GM10248 (cell line): ENCODE results near the gene TCF7L2.

ENCODE experiments used
- CTCF ChIA-PET: fragments of 300-600 bp; sonication (Branson Sonifier 250); formaldehyde crosslinking; extraction: SDS; loops from one replicate; lab custom pipeline; 2021; ENCODE audit warnings: antibody characterized with exemption; lab: Yijun Ruan, JAX
- POLR2A ChIA-PET: fragments of 350-650 bp; sonication (Branson Sonifier 250); formaldehyde crosslinking; extraction: SDS; loops from one replicate; lab custom pipeline; 2020; ENCODE audit warnings: antibody characterized with exemption; lab: Yijun Ruan, JAX
- DNase-seq: peaks from one replicate; pipeline ENCODE4 v3.0.0; 2012; ENCODE audit errors: extremely low spot score
- TF ChIP-seq, protein P1 (sequence below): IDR thresholded peaks from 2 replicates; pipeline ENCODE4 v1.5.1; 2012; ENCODE audit warnings: mild to moderate bottlenecking, low read depth; ENCODE audit errors: extremely low read depth, missing control alignments, control extremely low read depth

Gene TCF7L2

DNA sequence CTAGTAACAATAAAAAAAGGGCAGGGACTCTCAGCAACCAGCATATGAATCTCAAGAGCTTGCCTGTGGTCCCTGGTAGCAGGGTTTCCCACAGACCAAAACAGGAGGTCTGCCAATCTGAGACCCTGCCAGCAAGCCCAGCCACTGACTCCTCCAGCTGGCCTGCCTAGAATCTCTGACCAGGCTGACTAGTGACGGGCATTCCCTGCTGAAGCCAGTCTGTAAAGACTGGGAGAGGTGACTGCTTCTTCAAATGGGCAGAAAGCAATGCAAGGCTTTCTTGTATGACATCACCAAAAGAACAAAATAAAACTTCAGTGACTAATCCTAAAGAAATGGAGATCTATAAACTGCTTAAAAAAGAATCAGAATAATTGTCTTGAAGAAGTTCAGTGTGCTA is 249.4 kb downstream of the TCF7L2 start:
- no peak for DNase-seq
- ChIA-PET CTCF (no interaction called here), POLR2A (no interaction called here)
- TF ChIP-seq, protein P1, sequence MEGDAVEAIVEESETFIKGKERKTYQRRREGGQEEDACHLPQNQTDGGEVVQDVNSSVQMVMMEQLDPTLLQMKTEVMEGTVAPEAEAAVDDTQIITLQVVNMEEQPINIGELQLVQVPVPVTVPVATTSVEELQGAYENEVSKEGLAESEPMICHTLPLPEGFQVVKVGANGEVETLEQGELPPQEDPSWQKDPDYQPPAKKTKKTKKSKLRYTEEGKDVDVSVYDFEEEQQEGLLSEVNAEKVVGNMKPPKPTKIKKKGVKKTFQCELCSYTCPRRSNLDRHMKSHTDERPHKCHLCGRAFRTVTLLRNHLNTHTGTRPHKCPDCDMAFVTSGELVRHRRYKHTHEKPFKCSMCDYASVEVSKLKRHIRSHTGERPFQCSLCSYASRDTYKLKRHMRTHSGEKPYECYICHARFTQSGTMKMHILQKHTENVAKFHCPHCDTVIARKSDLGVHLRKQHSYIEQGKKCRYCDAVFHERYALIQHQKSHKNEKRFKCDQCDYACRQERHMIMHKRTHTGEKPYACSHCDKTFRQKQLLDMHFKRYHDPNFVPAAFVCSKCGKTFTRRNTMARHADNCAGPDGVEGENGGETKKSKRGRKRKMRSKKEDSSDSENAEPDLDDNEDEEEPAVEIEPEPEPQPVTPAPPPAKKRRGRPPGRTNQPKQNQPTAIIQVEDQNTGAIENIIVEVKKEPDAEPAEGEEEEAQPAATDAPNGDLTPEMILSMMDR = no peak

DNA sequence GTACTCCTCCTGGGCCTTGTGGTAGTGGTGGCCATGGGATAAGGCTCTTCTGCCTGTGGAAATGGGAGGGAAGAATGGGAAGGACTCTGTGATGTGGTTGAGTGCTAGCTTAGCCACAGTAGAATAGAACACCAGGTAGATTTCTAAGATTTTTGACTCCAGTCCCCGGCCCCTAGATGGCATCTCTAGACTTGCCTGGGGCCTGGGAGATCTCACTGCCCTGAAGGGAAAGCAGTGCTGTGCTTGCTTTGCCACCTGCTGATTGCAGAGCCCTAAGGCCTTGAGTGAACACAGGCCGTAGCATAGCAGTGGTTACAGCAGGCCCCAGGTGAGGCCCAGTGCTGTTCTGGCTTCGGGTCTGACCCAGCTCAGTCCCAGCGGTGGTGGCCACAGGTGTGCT is 252.0 kb downstream of the TCF7L2 start:
- POLR2A ChIA-PET = no interaction called here
- TF ChIP-seq, protein P1 = no peak
- no peak for DNase-seq

DNA sequence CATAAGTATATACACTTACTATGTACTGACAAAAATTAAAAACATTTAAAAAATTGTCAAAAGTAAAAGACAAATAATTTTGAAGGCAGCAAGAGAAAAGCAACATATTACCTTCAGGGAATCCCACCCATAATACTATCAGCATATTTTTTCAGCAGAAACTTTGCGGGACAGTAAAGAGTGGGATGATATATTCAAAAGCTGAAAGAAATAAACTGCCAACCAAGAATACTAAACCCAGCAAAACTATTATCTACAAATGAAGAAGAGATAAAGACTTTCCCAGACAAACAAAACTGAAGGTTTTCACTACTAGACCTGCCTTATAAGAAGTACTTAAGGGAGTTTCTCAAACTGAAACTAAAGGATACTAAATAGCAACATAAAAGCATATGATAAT is 257.9 kb downstream of the TCF7L2 start:
- POLR2A ChIA-PET = no interaction called here
- TF ChIP-seq, protein P1 = no peak
- CTCF ChIA-PET = no interaction called here
- DNase-seq = no peak

More for the DNA sequence above, 252.0 kb downstream of the TCF7L2 start:
- CTCF ChIA-PET = interaction anchor here (1.5 kb wide), 1 partner anchor 28 kb away, joined by 3 read pairs; no protein-coding TSS in a partner anchor

DNA sequence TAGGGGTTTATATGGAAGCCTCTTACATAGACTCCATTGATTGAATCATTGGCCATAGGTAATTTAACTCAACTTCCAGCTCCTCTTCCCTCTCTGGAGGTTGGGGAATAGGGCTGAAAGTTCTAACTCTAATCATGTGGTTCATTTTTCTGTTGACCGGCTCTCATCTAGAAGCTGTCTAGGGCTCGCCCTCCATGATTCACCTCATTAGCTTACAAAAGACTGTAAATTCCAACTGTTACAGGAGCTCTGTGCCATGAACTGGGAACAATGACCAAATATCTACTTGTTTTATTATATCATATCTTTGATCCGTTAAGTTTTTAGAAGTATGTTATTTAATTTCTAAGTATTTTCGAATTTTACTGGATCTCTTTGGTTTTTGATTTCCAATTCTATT is 263.0 kb downstream of the TCF7L2 start:
- ChIA-PET POLR2A (no interaction called here), CTCF (no interaction called here)
- TF ChIP-seq, protein P1 = no peak
- DNase-seq = no peak

DNA sequence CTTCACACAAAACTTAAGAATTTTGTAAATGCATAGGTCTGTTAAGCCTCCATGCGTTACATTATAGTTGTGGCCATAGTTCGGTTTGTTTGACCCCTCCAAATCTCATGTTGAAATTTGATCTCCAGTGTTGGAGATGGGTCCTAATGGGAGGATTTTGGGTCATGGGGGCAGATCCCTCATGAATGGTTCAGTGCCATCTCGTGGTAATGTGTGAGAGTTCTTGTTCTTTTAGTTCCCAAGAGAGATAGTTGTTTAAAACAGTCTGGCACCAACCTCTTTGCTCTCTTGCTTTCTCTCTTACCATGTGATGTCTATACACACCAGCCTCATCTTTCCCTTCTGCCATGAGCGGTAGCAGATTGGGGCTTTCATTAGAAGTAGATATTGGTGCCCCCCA is 264.3 kb downstream of the TCF7L2 start:
- CTCF ChIA-PET = no interaction called here
- POLR2A ChIA-PET = no interaction called here
- TF ChIP-seq, protein P1 = no peak

DNA sequence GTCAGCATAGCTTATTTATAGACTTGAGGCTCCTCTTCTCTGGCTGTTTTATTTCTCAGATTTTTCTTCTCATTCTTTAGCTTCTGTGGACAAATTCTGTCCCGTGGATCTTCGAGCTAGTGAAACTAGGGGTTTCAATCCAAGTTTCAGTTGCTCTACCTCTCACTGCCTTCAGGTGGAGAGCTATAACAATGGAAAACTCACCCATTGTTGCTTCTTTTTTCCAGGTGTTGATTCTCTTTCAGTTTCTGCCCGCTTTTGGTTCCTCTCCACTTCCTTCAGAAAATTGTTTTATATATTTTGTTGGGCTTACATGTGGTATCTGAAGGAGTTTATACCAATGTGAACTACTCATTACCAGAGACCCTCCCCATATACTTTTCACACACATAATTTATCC is 266.1 kb downstream of the TCF7L2 start:
- CTCF ChIA-PET = interaction anchor here (0.6 to 1.2 kb wide), 3 partner anchors 10 to 169 kb away, joined by 3 to 4 read pairs (median 4); no protein-coding TSS in a partner anchor
- no peak for DNase-seq
- POLR2A ChIA-PET = no interaction called here
- TF ChIP-seq, protein P1 = no peak

More for the DNA sequence above, 264.3 kb downstream of the TCF7L2 start:
- DNase-seq = no peak
